PFSK-1 (cell line): ENCODE measurements around the gene ACOXL.

Source experiments
- FOXP2 ChIP-seq: optimal IDR thresholded peaks from 2 replicates; pipeline ENCODE3; 2011; ENCODE audit warnings: borderline replicate concordance, control low read depth, inconsistent platforms; ENCODE audit not compliant: insufficient read depth; ENCODE audit errors: extremely low read length, extremely low read depth
- POLR2AphosphoS5 ChIP-seq: IDR thresholded peaks from 2 replicates; pipeline ENCODE4 v1.6.1; 2012; ENCODE audit warnings: low read depth, mild to moderate bottlenecking, control low read depth, low read length, moderate library complexity
- SIN3A ChIP-seq: IDR thresholded peaks from 2 replicates; pipeline ENCODE4 v1.6.1; 2012; ENCODE audit warnings: mild to moderate bottlenecking, low read length, moderate library complexity, borderline replicate concordance; ENCODE audit not compliant: insufficient read depth
- TAF1 ChIP-seq: IDR thresholded peaks from 2 replicates; pipeline ENCODE4 v1.6.1; 2012; ENCODE audit warnings: low read length, control low read depth, borderline replicate concordance; ENCODE audit not compliant: insufficient read depth
- TF ChIP-seq, protein P1 (sequence below), 2 experiments: IDR thresholded peaks; 2 replicates each; pipeline versions ENCODE4 v1.6.1 to v1.8.0; 2011 to 2012; ENCODE audit warnings: low read depth in 2 of 2, low read length in 2 of 2, control low read depth in 1 of 2, inconsistent platforms in 1 of 2, mild to moderate bottlenecking in 1 of 2, moderate library complexity in 1 of 2; ENCODE audit not compliant: insufficient read depth in 1 of 2

DNA sequence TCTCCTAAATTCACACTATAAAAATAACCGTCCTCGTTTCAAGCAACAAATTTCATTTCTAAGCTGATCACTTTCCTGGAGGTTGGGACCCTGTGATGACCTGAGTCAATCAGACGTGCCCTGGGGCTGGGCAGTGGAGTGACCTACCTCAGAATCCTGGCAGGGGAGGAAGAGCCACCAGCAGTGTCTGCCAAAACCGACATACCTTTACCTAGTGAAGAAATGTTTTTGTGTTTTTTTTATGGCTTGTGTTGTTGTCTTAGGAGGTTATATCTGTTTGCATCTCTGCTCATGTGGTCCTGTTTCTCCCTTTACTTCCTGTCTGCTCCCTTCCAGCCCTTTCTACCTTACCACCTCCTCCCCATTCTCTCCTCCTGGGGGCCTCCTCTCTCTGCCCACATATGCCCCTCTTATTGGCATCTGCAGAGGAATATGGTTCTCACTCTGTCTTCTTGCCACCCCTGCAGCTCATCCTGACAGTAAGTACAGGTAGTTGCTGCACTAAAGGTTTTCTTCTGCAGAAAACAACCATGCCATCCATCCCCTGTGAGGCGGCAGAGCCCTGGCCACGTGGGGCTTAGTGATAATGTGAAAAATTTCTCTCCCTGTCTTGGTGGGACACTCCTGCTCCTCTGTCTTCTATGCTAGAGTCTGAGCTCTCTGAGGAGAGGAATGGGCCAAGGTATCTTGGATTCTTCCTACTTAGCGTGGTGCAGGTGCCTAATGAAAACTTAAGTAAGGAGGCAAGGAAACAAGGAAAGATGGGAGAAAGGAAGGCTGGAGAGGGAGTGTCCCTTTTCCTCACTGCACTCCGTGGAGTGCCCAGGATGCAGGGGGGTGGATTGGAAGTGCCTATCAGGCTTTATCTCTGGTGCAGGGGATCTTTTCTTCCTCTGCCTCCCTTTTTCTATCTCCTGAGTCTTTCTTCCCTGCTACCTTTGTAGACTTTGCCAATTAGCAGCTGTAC lies 15.4 kb downstream of the ACOXL start:
- TF ChIP-seq POLR2AphosphoS5 (no peak), SIN3A (no peak), TAF1 (no peak), FOXP2 (no peak)
- TF ChIP-seq, protein P1, sequence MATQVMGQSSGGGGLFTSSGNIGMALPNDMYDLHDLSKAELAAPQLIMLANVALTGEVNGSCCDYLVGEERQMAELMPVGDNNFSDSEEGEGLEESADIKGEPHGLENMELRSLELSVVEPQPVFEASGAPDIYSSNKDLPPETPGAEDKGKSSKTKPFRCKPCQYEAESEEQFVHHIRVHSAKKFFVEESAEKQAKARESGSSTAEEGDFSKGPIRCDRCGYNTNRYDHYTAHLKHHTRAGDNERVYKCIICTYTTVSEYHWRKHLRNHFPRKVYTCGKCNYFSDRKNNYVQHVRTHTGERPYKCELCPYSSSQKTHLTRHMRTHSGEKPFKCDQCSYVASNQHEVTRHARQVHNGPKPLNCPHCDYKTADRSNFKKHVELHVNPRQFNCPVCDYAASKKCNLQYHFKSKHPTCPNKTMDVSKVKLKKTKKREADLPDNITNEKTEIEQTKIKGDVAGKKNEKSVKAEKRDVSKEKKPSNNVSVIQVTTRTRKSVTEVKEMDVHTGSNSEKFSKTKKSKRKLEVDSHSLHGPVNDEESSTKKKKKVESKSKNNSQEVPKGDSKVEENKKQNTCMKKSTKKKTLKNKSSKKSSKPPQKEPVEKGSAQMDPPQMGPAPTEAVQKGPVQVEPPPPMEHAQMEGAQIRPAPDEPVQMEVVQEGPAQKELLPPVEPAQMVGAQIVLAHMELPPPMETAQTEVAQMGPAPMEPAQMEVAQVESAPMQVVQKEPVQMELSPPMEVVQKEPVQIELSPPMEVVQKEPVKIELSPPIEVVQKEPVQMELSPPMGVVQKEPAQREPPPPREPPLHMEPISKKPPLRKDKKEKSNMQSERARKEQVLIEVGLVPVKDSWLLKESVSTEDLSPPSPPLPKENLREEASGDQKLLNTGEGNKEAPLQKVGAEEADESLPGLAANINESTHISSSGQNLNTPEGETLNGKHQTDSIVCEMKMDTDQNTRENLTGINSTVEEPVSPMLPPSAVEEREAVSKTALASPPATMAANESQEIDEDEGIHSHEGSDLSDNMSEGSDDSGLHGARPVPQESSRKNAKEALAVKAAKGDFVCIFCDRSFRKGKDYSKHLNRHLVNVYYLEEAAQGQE (IDR thresholded peaks at IDR 0.05; ENCODE audit: insufficient read depth in 1 of 2, low read depth in 2 of 2, low read length in 2 of 2), result no peak
